HG02798 (cell line): ENCODE data around the gene PSMD12.
"Not testable (repeated sequence)": the region's sequence is repeated elsewhere in the genome, so short reads cannot be mapped to it uniquely, and the experiment has no call there.

ENCODE experiments used
- ATAC-seq: cut with Tn5 transposase; IDR thresholded peaks from one replicate; pipeline ENCODE4 v1.9.1; 2021; ENCODE audit warnings: mild to moderate bottlenecking; ENCODE audit not compliant: unreplicated experiment, poor library complexity

Gene PSMD12

DNA sequence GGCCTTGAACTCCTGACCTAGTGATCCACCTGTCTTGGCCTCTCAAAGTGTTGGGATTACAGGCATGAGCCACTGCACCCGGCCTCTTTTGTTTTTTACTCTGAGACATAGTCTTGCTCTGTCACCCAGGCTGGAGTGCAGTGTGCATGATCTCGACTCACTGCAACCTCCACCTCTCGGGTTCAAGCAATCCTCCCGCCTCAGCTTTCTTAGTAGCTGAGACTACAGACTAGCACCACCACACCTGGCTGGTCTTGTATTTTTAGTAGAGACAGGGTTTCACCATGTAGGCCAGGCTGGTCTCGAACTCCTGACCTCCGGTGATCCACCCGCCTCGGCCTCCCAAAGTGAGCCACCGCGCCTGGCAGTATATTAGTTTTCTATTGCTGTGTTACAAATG is 22.2 kb upstream of the PSMD12 start:
- ATAC-seq, result not testable (repeated sequence)

DNA sequence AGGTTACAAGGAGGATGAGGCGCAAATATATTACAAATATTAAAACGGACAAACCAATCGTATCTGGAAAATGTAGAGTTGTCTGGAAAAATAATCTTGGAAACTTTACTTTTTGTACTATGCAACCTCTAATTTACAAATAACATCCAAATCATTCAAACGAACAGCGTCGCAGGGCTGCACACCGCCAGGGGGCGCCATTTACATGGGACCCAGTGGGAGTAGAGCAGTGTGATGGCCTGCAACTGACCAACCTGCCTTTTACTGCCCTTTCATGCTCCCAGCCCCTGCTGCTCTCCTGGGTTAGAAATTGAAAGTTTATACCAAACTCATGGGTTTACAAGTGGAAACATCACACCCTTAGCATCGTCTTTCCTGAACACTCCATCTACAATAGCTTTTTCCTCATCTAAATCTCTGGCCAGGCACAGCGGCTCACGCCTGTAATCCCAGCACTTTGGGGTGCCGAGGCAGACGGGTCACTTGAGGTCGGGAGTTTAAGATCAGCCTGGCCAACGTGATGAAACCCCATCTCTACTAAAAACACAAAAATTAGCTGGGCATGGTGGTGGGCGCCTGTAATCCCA is 20.7 kb upstream of the PSMD12 start:
- ATAC-seq, result no peak

DNA sequence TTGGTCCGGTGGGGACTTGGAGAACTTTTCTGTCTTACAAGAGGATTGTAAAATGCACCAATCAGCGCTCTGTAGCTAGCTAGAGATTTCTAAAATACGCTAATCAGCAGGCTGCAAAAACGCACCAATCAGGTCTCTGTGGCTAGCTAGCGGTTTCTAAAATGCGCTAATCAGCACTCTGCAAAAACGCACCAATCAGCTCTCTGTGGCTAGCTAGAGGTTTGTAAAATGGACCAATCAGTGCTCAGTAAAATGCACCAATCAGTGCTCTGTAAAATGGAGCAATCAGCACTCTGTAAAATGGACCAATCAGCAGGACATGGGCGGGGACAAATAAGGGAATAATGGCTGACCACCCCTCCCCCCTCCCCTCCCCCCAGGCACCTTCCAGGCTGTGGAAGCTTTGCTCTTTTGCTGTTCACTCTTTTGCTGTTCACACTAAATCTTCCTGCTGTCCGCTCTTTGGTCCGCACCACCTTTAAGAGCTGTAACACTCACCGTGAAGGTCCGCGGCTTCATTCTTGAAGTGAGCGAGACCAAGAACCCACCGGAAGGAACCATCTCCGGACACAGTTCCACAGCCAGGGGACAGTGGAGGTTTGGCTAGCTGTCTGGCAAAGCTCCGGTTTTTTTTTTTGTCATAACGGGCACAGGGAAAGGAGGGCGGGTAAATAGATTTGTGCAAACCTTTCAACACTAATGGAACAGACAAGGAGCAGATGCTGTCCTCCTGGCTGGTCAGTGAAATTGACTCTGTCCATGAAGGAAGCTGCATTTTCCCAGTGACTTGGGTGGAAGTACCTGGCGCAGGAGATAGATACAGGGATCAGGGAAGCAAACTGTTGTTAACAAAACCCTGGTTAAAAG is 19.0 kb upstream of the PSMD12 start:
- no peak for ATAC-seq

DNA sequence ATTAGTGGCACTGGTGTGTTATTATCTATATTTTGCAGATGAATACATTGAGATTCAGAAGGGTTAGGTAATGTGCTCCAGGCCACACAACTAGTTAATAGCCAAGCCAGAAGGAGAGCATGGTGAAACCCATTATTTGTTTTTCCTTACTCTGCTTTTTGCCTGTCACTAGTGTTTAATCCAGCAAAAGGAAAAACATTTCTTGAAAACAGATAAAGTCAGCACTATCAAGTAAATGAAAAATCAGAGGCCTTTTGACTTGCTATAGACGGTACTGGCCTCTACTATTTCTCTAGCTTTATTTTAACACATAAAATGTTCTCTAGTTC is 15.5 kb upstream of the PSMD12 start:
- no peak for ATAC-seq

DNA sequence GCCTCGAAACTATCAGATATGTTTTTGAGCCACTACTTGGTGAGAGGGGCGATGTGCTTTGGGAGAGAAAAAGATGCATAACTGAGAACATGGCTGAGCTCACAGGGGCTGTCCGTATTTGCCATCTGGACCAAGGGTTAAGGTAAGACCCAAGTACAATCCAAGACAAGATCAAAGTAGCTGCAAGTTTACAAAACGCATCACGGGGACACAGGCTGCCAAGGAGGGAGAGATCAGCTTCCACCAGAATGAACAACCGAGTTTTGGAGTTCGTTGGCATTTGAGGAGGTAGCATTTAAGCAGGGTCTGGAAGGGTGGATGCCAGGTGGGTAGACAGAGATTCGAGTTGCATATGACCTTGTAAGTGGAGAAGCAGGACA is 12.9 kb upstream of the PSMD12 start:
- no peak for ATAC-seq

DNA sequence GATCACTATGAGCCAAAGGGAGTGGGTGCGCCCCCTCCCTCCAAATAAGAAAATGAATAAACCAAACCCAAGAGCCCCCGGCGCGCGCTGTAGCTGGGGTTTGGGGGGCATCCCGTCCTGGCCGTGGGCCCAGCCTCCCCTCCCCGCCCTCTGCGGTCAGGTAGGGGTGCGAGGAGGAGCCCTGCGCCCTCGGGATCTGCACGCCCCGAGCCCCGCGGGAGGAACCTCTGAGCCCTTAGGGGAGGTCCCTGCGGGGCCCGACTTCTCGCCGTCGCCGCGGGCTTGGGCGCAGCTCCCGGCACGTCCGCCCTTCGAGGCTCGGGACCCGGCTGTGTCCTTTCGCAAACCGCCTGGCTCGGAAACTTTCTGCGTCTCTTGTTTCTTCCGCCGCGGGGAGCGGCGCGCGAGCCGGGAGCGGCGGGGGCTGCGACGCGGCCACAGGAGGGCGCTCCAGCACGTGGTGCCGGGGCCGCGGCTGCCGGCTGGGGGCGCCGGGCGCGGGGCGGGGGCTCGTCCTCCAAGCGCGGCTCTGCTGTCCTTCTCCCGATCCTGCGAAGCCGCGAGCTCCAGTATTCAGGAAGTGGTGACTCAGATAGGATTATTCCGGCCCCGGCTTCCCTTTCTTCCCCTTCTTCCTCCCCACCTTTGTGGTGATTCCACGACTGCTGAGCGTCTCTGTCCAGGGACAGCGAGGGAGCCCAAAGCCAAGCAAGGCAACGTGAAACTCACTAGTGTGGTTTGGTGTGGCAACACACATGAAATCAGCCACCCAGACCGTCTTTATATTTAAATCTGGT is 12.3 kb upstream of the PSMD12 start:
- peak; percentile 42 for ATAC-seq

DNA sequence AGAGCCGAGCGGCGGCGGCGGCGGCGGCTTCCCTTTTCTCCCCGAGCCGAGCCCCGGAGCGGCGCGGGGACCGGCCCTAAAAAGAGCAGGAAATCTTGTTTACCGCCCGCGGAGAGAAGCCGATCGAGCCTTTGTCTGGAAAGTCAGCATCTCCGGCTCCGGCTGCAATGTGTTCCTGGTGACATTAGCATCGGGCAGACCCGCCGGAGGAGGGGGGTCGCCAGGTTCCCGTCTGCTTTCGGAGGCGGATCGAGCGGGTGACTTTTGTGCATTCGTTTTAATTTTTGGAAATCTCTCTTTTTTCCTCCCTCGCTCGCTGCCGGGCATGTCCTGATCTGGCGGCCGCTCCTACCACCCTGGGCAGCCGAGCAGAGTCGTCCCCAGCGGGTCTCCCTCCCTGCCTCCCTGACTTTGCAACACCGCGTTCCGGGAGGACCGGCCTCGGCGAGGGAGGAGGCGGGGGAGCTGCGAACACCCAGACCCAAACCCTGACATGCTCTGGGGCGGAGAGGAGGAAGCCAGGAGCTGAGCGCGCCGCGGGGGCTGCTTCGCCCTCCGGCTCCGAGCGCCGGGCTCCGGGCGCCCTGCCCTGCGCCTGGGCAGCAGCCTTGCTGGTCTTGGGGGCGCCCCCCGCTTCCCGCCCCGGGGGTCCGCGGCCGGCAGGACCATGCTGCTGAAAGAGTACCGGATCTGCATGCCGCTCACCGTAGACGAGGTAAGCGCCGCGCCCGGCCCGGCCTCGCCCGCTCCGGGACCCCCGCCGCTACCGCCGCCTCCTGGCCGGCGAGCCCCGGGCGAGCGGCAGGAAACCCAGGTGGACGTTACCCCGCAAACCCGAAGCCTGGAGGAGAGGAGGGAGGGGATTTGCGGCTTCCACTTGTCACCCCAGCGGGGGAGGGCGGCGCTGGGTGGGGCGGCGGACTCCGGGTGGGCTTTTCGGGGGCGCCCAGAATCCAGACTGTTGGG is 11.4 kb upstream of the PSMD12 start:
- ATAC-seq, result peak; percentile 20

DNA sequence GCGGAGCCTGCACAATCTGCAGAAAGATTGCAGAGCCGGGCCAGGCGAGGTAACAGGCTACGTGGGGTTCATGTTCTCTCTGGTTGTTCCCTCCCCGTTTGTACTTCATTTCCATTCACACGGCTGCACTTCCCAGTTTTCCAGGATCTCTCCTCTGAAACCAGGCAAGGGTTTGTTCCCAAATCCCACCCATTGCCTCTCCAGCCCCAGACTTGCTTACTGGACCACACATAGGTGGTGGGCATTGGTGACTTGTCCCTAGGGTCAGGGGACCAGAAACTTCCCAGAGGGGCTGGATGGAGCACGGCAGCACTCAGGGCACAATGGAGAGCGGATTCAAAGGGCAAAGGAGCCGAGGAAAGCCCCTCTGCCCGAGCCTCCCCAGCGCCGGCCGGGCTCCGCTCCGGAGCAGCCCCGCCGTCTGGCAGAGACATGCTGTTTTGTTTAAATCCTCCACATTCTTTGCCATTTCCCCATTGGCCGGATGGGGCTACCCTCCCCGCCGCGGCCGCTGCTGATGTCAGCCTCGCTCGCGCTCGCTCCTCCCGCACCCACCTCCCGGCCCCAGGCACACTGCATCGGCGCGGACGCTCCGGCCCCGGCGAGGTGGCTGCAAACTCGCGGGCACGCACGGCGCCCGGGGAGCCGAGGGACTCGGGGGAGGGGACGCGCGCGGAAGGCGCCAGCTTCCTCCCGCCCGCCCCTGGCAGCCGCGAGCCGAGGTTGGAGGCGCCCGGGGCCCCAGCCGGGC is 10.5 kb upstream of the PSMD12 start, which contains the start of gene PITPNC1:
PITPNC1 (plus strand) TSS at position 545 of the 751 bp plus-strand sequence.
- ATAC-seq, result peak; percentile 82

DNA sequence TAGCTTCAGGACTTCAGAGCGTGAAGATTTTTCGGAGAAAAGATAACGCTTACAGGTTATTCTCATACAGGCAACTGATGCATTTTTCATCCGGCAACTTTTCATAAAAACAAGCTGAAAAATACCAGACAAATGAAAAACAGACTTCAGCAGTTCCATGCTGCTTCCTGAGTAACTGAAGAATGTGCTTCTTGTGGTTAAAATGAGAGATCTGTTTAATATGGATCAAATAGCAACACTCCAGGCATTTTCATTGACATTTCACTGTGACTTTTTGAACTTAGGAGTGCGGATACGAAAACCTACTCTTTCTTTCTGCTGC is 10.0 kb upstream of the PSMD12 start:
- ATAC-seq, result no peak

DNA sequence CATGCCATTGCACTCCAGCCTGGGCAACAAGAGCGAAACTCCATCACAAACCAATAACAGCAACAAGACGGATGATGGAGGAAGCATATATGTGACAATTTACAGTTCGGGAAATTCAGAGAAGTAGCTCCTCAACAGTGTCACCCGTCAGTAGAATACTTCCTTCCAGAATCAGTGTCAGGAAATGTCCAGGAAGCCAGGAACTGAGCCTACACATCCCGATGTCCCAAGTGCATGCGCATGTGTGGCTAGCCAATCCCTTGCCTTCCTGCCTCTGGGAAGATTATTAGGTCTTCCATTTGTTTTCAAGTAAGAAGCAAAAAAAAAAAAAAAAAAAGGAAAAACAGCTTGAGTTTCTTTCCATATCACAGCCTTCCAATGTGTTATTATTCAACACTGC is 9.3 kb upstream of the PSMD12 start:
- no peak for ATAC-seq

DNA sequence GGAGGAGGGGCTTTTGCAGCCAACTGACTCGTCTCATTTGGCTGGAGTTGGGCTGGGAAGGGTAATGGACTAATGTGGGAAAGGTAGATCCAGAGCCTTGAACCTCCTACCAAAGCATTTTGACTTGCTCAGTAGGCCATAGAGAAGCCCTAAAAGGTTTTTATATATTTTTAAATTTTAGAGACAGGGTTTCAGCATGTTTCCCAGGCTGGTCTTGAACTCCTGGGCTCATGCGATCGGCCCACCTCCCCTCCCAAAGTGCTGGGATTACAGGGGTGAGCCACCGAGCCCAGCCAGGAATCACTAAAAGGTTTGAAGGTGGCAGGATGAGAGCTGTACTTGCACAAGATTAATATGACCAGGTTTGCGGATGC is 8.7 kb upstream of the PSMD12 start:
- ATAC-seq, result no peak

DNA sequence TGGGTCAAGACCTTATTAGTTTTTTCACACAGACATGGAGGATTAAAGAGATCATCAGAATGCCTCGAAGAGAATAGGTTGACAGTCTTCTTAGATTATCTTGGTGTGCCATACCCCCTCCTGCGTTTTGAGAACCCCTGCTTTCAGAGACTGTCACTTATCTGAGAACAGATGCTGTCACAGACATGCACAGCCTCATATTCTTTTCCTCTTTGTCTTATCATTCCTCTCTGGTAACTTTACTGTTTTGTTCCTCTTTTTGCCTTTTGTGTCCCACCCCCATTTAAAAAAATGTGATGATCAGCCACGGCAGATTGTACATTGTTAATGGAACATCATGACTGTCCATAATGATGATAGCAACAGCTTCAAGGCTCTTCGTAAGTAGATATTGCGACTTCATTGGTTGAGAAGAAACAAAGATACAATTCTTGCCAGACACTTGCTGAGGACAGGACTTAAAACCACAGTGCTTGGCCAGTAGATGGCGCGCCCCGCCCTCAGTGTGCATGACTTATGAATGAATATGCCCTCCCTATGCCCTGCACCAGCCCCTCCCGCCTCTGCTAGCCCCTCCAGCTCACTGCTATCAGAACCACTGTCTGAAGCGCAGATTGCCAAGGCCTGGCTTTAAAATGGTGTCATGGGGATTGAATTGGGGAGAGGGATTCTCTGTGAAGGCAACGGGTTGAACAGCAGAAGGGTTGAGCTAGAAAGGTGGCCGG is 8.1 kb upstream of the PSMD12 start:
- ATAC-seq, result peak; percentile 38

DNA sequence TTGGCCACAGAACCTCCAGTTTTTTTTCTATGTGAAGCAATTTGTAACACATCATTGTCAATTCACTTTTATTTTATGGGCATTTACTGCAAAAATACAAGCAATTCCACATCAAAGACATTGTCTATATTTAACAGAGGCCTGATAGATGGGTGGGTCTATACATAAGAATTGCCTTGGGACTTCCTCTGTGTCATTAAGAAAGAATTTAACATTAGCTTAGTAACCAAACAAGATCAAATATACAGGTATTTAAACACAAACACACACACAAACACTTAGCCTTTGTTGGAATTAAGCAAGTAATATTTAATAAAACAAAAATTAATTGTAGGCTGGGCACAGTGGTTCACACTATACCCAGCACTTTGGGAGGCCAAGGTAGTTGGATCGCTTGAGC is 6.4 kb upstream of the PSMD12 start:
- no peak for ATAC-seq

DNA sequence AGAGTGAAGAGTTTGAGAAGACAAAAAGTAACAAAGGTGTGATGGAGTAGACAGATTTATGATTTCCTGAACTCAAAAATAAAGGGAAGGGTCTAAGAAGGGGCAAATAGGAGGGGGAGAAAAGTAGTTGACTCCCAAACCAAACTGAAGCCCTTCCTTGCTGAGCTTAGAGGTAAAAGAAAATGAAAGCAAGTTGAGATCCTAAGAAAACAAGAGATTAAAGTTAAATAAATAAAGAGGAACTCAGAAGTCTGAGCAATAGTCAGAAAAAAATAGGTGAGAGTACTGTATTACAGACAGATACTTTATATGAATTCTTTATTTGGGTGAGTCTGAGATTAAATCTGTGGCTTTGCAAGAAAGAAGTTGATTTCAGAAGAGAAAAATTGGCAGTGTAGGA is 3.3 kb upstream of the PSMD12 start:
- ATAC-seq, result no peak

DNA sequence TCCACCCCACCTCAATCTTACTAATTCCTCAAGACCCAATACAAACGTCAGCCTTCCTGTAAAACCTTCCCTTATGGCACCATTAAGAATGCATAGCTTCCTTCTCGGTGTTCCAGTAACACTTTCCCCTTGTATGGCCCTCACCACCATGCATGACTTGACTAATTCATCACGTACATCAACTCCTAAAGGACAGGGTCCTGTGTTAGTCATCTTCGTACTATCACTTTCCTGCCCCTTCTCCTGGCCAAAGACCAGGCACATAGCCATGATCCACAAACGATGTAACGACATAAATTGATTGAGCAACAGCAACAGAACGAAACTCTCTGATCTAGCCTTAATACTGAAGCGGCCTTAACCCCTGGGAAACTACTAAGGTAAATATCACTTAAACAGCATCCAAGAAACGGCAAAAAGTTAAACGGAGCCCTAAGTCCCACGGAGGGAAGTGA is 612 bp downstream of the PSMD12 start:
- peak; percentile 21 for ATAC-seq

DNA sequence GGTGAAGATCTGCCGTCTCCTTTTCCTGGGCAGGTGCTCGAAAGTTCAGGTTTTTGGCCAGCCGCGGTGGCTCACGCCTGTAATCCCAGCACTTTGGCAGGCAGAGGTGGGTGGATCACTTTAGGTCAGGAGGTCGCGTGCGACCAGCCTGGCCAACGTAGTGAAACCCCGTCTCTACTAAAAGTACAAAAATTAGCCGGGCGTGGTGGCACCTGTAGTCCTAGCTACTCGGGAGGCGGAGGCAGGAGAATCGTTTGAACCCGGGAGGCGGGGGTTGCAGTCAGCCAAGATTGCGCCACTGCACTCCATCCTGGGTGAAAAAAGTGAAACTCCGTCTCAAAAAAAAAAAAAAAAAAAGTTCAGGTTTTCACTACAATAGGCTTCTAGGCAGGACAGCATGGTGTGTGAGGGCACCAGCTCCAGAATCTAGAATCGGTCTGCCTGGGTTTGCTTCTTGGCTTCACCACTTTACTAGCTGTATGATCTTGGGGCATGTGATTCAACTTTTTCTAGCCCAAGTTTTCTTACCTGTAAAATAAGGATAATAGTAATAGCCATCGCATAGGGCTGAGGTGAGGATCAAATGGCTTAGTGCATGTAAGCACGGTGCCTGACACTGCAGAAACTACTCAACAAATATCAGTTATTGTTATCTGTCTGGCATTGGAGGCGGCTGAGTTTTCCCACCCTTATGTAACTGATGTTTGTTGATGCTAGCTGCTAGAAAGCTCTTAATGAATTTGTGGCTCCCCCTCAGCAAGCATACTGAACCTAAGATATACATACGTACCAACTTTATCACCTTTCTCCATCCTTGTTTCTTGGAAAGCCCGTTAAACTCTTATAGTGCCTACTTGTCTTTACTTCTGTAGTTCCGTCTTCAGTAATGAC is 1.3 kb downstream of the PSMD12 start:
- no peak for ATAC-seq

DNA sequence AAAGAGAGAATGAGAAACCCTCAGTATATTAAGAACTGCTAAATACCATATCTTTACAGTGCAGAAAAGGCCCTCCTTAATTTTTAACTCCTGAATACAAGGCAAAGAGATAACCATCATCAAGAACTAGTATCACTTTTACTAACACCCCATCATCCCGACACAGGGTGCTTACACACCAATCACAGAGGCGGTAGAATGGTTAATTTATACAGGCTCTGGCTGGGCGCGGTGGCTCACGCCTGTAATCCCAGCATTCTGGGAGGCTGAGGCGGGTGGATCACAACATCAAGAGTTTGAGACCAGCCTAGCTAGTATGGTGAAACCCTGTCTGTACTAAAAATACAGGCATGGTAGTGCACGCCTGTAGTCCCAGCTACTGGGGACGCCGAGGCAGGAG is 4.2 kb downstream of the PSMD12 start:
- ATAC-seq, result no peak

DNA sequence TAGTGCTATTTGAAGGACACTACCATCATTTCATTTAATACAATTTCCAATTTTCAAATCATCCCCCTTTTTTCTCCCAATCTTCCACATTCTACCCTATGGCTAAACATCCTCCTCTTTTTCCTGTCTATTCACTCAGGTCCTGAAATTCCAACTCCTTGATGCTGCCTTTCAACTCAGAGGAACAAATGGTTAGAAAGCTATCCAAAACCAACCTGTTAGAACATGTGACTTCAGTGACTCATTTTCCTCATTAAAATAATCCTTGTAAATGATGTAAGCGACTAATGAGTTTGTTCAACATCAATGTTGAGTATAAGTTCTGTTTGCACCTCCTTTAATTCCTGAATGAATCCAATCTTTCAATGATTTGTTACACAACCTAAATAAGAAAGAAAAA is 5.5 kb downstream of the PSMD12 start:
- ATAC-seq, result no peak
